GM21515 (cell line): ENCODE data around the gene MRPL19.

Experiments
- ATAC-seq: cut with Tn5 transposase; IDR thresholded peaks from one replicate; pipeline ENCODE4 v1.9.1; 2021; ENCODE audit not compliant: unreplicated experiment

The MRPL19 gene

DNA sequence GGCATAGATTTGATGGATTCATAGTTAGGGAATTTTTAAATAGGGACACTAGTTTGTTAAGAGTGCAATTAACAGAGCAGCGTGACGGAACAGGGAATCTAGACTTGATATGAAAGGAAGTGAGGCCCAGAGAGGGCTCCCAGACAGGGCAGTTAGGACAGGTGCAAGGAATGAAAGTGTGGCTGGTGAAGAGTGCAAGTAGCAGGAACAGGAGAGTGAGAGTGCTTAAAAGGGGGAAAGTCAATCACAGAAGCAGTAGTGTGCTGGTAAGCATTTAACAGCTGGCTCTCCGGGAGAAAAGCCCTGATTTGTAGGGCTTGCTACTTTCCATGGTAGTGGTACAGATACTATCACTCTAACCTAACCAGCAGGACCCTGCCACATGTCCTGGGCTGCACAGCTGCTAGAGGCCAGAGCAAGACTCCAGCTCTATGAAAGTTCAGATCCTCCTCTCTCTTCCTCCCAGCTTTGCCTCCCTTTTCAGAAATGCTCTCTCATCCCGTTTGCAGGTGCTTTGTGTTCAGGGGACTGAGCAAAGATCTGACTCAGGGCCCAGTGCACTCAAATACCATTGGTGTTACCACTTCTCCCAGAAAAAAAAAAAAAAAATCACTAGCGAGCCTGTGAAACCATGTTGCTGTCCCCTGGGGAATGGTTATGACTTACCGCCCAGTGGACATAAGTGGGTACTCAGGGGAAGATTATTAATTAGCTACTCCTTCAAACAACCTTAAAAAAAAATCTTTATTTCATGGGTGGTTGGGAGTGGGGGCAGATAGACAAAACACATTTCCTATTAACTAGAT lies 82.2 kb downstream of the MRPL19 start:
- ATAC-seq: no peak

DNA sequence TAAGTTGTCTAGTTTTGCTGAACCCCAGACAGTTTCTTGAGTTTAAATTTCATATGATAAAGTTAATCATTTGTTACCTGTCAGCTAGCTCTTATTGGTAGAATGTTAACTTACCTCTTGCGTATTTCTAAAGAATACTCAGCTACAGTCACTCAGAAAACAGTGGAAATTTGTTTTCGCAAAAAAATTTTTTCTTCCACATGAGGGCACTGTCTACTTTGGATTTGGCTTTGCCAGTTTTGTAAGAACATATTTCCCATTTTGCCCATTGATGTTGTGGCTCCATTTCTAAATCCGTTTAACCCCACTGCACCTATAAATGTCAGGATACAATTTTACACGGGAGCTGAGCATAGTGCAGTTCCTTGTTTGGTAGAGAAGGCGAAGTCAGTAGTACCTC lies 83.3 kb downstream of the MRPL19 start:
- ATAC-seq: no peak

DNA sequence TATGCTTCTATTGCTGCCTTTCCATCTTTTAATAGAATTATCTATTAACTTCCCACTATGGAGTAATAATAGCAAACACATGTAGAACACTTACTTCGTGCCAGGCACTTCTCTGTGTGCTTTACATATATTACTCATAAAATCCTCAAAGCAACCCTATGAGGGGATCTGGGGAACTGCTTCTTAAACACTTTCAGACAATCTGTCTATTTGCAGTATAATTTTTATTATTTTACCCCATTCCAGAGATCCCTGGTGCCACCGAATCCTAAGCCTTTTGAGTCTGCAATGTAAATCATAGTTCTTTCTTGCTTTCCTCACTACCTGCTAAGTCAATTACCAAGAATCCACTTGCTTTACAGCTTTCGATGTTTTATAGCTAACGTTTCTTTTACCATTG lies 89.7 kb downstream of the MRPL19 start:
- ATAC-seq: no peak

DNA sequence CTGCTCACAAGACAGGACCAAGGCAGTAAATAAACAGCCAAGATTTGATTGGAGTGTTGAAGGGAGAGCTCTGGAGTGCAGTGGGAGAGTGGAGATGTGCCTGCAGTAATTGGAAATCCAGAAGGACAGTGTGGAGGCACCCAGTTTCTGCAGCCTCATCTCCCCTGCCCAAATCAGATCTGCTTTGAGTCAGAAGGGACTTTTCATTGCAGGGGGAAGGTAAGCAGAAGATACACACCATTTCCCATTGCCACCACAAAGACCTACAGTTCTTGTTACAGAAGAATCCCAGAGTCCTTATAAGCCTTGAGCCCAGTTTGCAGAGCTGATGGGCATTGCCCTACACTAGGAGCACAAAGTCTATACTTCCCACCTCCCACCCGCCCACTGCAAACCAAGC lies 91.4 kb downstream of the MRPL19 start:
- ATAC-seq: no peak
